Measurements from ENCODE around the gene BLM. TPM values are rescaled to one million over a fixed set of nuclear protein-coding genes. Genes with fewer than 3 reads are reported as not detected.
A peak's percentile ranks its signal among the peaks of the same experiment; 100 is the strongest.
"Not testable (repeated sequence)": the region's sequence is repeated elsewhere in the genome, so short reads cannot be mapped to it uniquely, and the experiment has no call there.

Gene BLM
- total and polyA plus RNA-seq, 2 donors (not counting 1 experiment from before 2014, with no cell fraction given) = 1.5 to 1.7 TPM

DNA sequence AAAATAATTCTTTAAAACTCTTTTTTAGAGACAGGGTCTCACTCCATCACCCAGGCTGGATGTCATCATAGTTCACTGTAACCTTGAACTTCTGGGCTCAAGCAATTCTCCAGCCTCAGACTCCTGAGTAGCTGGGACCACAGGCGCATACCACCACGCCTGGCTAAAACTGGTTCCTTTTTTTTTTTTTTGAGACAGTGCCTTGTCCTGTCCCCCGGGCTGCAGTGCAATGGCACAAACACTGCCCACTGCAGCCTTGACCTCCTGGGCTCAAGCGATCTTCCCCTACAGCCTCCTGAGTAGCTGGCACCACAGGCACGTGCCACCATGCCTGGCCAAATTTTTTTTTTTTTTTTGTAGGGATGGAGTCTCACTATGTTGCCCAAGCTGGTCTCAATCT, 127.5 kb downstream of the BLM start:
- no peak for DNase-seq (ENCODE audit: low read depth in 2 of 2)
- H3K27me3 ChIP-seq (ENCODE audit: control insufficient read depth, insufficient read depth, low read length) = no peaks in the 10 kb centered on the region
- H3K27ac ChIP-seq (ENCODE audit: insufficient read depth, low read length) = peak overlapping the region; percentile 63
- TF ChIP-seq EZH2 (IDR thresholded peaks at IDR 0.05; ENCODE audit: low read length, missing control alignments) = no peak
- TF ChIP-seq, protein P1, sequence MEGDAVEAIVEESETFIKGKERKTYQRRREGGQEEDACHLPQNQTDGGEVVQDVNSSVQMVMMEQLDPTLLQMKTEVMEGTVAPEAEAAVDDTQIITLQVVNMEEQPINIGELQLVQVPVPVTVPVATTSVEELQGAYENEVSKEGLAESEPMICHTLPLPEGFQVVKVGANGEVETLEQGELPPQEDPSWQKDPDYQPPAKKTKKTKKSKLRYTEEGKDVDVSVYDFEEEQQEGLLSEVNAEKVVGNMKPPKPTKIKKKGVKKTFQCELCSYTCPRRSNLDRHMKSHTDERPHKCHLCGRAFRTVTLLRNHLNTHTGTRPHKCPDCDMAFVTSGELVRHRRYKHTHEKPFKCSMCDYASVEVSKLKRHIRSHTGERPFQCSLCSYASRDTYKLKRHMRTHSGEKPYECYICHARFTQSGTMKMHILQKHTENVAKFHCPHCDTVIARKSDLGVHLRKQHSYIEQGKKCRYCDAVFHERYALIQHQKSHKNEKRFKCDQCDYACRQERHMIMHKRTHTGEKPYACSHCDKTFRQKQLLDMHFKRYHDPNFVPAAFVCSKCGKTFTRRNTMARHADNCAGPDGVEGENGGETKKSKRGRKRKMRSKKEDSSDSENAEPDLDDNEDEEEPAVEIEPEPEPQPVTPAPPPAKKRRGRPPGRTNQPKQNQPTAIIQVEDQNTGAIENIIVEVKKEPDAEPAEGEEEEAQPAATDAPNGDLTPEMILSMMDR (conservative IDR thresholded peaks at IDR 0.05 in 1 of 2, IDR thresholded peaks at IDR 0.05 in 1 of 2; ENCODE audit: low read depth in 1 of 2, low read length in 2 of 2) = no peak
- no peak overlapping the region for H3K9ac ChIP-seq (ENCODE audit: insufficient read depth, low read length)
- no peaks in the 10 kb centered on the region for H3K79me2 ChIP-seq (ENCODE audit: control insufficient read depth, insufficient read depth, low read length)
- H3K4me3 ChIP-seq (replicated peaks in 1 of 4; ENCODE audit: control extremely low read depth in 1 of 4, insufficient read depth in 1 of 4, low read depth in 3 of 4, low read length in 4 of 4) = no peak overlapping the region
- H3K4me2 ChIP-seq (ENCODE audit: extremely low read depth, insufficient read depth, low read length) = no peak overlapping the region
- no peaks in the 10 kb centered on the region for H3K36me3 ChIP-seq (ENCODE audit: control insufficient read depth, insufficient read depth, low read length)
- peaks cover 11% of the 10 kb centered on the region for H3K4me1 ChIP-seq (ENCODE audit: control insufficient read depth, extremely low read depth, insufficient read depth, low read length)
- H4K20me1 ChIP-seq (ENCODE audit: control insufficient read depth, extremely low read depth, insufficient read depth, low read length) = no peaks in the 10 kb centered on the region
- no peak overlapping the region for H2AFZ ChIP-seq (ENCODE audit: low read length)
- no peaks in the 10 kb centered on the region for H3K9me3 ChIP-seq (ENCODE audit: control insufficient read depth, insufficient read depth, low read depth, low read length)

DNA sequence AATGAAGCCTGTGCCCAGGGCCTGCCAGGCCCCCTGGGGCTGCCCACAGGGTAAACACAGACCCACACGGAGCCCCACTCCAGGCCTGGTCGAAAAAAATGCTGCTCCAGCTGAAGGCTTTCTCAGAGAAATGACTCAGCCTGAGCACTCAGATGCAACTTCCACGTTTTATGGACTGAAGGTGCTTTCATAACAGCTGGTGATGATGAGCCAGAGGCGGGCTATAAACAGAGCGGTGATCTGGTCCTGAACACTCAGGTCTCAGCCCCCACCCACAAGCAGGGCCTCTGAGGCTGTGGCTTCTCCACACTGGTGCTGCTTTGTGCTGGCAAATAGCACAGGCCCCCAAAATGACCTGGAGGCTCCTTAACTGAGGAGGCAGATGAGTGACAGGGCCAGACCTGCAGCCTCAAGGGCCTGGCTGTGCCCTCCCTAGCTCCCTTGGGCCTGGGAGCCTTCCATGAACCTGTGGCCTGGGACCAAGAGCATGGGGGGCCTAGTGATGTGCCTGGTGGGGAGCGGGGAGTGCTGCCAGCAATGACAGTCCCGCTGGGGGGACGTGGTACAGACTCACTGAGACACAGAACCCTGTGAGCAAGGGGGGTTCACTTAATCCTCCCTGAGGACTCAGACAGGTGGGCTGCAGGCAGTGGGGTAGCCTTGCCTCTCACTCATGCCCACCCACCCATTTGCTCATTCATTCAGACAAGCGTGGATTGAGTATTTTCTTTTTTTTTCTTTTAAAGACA, 128.2 kb downstream of the BLM start:
- H3K9ac ChIP-seq (ENCODE audit: insufficient read depth, low read length) = no peak overlapping the region
- H3K4me2 ChIP-seq (ENCODE audit: extremely low read depth, insufficient read depth, low read length) = no peak overlapping the region
- peak overlapping the region; percentile 10 for H2AFZ ChIP-seq (ENCODE audit: low read length)
- no peaks in the 10 kb centered on the region for H4K20me1 ChIP-seq (ENCODE audit: control insufficient read depth, extremely low read depth, insufficient read depth, low read length)
- H3K27ac ChIP-seq (ENCODE audit: insufficient read depth, low read length) = peak overlapping the region; percentile 63
- no peaks in the 10 kb centered on the region for H3K79me2 ChIP-seq (ENCODE audit: control insufficient read depth, insufficient read depth, low read length)
- H3K4me1 ChIP-seq (ENCODE audit: control insufficient read depth, extremely low read depth, insufficient read depth, low read length) = peaks cover 11% of the 10 kb centered on the region
- TF ChIP-seq, protein P1 (conservative IDR thresholded peaks at IDR 0.05 in 1 of 2, IDR thresholded peaks at IDR 0.05 in 1 of 2; ENCODE audit: low read depth in 1 of 2, low read length in 2 of 2) = no peak
- no peak for TF ChIP-seq EZH2 (IDR thresholded peaks at IDR 0.05; ENCODE audit: low read length, missing control alignments)
- no peak overlapping the region for H3K4me3 ChIP-seq (replicated peaks in 1 of 4; ENCODE audit: control extremely low read depth in 1 of 4, insufficient read depth in 1 of 4, low read depth in 3 of 4, low read length in 4 of 4)
- no peaks in the 10 kb centered on the region for H3K36me3 ChIP-seq (ENCODE audit: control insufficient read depth, insufficient read depth, low read length)
- no peaks in the 10 kb centered on the region for H3K27me3 ChIP-seq (ENCODE audit: control insufficient read depth, insufficient read depth, low read length)
- no peaks in the 10 kb centered on the region for H3K9me3 ChIP-seq (ENCODE audit: control insufficient read depth, insufficient read depth, low read depth, low read length)
- peak; percentile 78 to 87 for DNase-seq (ENCODE audit: low read depth in 2 of 2)

DNA sequence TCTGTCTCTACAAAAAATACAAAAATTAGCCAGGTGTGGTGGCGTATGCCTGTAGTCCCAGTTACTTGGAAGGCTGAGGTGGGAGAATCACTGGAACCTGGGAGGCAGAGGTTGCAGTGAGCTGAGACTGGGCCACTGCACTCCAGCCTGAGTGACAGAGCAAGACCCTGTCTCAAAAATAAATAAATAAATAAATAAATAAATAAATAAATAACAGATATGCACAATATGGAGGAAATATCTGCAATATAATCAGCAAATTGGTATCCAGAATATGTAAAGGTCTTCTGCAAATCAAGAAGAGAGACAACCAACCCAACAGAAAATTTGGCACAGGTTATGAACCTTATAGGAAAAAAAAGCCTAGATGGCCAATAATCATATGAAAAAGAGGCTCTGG, 132.3 kb downstream of the BLM start:
- H4K20me1 ChIP-seq (ENCODE audit: control insufficient read depth, extremely low read depth, insufficient read depth, low read length); H3K4me2 ChIP-seq (ENCODE audit: extremely low read depth, insufficient read depth, low read length); H3K27me3 ChIP-seq (ENCODE audit: control insufficient read depth, insufficient read depth, low read length); H3K9me3 ChIP-seq (ENCODE audit: control insufficient read depth, insufficient read depth, low read depth, low read length); H3K36me3 ChIP-seq (ENCODE audit: control insufficient read depth, insufficient read depth, low read length); DNase-seq (ENCODE audit: low read depth in 2 of 2); H3K79me2 ChIP-seq (ENCODE audit: control insufficient read depth, insufficient read depth, low read length); H3K9ac ChIP-seq (ENCODE audit: insufficient read depth, low read length); H3K4me3 ChIP-seq (replicated peaks in 1 of 4; ENCODE audit: control extremely low read depth in 1 of 4, insufficient read depth in 1 of 4, low read depth in 3 of 4, low read length in 4 of 4); H3K27ac ChIP-seq (ENCODE audit: insufficient read depth, low read length); H2AFZ ChIP-seq (ENCODE audit: low read length): not testable (repeated sequence)
- peaks cover 19% of the 10 kb centered on the region for H3K4me1 ChIP-seq (ENCODE audit: control insufficient read depth, extremely low read depth, insufficient read depth, low read length)
